ENCODE results near the gene NAPA.
A peak's percentile ranks its signal among the peaks of the same experiment; 100 is the strongest.

Gene NAPA

DNA sequence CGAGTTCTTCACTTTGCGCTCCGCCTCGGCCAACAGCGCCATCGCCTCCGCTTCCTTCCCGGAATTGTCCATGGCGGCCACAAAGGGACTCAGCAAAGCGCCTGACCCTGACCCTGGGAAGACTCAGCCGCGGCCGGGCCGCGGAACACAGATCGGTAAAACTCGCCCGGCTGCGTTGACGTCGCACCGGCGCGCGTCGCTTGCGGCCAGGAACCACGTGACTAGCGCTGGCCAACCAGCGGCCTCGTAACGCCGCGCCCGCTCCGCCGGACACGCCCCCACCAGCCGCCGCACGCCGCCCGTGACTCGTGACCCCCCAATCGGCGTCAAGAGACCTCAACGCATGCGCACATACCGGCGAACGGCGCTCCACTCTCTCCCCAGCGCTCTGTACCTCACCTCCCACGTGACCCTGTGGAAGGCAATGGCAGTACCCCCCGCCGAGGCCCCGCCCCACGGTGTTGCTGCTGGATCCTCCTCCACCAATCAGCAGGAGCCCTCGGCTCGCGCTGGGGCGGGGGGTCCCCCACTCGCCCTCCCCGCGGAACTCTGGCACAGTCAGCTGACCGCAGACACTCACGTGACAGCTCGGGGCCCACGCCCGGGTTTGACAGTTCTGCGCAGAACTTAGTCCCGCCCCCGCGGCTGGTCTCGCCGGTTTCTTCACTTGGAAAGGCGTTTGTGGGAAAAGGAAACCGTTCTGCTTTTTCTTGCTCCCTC, at the start of gene NAPA:
TSS of gene NAPA (minus strand) at position 195 of the 720 bp plus-strand sequence. CDS start at position 72, 123 bp downstream.
- DNase-seq (ENCODE audit: low read depth in 2 of 3, low spot score in 2 of 3) = peak; percentile 99 to 100 (median 99)

- DNase-seq (ENCODE audit: low read depth in 2 of 3, low spot score in 2 of 3) = no peak
These were observed 49.2 kb upstream of the NAPA start for GRCh38 chr19:47564081-47564480.

DNA sequence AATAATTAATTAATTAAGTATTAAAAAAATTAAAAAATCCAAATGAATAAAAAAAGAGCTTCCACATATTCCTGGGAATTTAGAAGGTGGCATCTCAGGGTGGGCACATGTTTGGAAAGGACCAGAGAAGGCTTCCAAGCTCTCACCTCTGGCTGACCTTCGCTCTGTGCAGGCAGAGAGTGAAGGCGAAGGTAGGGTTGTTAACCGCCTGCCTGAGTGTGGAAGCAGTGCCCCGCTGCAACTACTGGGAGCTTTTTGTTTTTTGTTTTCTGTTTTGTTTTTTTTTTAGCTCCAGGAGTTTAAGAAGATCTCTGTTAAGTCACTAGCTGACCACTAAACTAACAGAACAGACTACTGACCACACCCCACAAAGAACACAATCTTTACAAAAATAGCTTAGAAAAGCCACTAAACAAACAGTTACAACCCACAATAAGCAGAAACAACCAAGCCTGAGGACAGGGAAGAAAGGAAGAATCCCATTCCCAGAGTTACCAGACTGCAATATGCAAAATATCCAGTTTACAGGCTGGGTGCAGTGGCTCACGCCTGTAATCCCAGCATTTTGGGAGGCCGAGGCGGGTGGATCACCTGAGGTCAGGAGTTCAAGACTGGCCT, 46.7 kb upstream of the NAPA start:
- DNase-seq (ENCODE audit: low read depth in 2 of 3, low spot score in 2 of 3) = no peak

- DNase-seq (ENCODE audit: low read depth in 2 of 3, low spot score in 2 of 3) = no peak
These were observed 46.1 kb upstream of the NAPA start for GRCh38 chr19:47560999-47561398.

DNA sequence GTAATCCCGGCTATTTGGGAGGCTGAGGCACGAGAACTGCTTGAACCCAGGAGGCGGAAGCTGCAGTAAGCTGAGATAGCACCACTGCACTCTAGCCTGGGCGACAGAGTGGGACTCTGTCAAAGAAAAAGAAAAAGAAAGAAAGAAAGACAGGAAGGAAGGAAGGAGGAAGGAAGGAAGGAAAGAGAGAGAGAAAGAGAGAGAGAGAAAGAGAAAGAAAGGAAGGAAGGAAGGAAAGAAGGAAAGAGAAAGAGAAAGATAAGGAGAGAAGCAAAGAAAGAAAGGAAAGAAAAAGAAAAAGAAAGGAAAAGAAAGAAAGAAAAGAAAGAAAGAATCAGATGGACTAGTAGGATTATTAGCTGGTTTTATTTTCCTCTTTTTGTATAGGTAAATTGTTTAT, 35.3 kb upstream of the NAPA start:
- no peak for DNase-seq (ENCODE audit: low read depth in 2 of 3, low spot score in 2 of 3)

GRCh38 chr19:47549261-47549862, 34.5 kb upstream of the NAPA start:
- DNase-seq (ENCODE audit: low read depth in 2 of 3, low spot score in 2 of 3) = no peak

DNA sequence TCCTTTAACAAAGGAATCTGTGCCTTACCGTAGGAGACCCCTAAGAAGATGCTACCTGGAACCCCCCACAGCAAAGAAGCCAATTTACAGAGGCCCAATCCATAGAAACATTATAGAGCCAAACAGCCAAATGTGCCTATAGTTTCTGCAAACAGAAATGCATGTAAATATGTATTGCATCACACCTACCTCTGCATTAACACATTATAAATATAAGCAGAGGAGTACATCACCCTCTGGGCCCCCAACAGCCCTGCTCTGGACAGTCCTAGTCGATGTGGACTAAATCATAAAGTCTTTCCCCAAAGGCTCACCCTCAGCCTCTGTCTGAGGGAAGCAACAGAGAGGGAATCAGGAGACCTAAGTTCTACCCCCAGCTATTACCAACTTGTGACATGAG, 32.3 kb upstream of the NAPA start:
- DNase-seq (ENCODE audit: low read depth in 2 of 3, low spot score in 2 of 3) = no peak

- no peak for DNase-seq (ENCODE audit: low read depth in 2 of 3, low spot score in 2 of 3)
These were observed 30.4 kb upstream of the NAPA start for GRCh38 chr19:47545061-47545948.

- no peak for DNase-seq (ENCODE audit: low read depth in 2 of 3, low spot score in 2 of 3)
These were observed 29.6 kb upstream of the NAPA start for GRCh38 chr19:47544476-47544875.

DNA sequence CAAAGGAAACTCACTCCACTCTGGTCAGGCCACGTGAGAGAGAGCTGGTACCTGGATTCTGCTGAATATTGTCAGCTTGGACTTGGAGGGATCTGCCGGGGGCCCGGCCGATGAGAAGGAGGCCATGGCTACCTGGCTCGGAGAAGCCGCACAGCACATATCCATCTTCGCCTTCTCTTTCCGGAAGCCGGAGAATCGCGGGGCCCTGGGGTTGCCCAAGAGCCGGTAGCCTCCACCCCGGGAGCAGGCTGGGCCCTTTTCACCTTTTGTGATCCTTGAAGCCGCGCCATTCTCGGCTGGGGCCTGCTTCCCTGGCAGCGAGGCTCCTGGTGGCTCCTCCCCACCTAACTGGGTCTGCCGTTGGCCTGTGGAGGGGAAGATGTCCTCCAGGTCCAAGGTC, 29.2 kb upstream of the NAPA start:
- DNase-seq (ENCODE audit: low read depth in 2 of 3, low spot score in 2 of 3) = no peak

GRCh38 chr19:47542030-47542475, 27.2 kb upstream of the NAPA start:
- no peak for DNase-seq (ENCODE audit: low read depth in 2 of 3, low spot score in 2 of 3)

DNA sequence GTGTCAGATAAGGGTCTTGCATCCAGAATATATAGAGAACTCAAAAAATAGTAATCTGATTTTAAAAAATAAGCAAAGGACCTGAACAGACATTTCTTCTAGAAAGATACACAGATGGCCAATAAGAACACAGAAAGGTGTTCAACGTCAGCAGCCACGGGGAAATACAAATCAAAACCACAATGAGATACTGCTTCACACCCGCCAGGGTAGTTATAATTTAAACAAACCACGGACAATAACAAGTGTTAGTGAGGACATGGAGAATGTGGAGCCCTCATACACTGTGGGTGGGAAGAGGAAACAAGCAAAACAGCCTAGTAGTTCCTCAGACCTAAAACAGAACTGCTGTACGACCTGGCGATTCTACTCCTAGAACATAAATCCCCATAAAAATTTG, 26.7 kb upstream of the NAPA start:
- no peak for DNase-seq (ENCODE audit: low read depth in 2 of 3, low spot score in 2 of 3)

- DNase-seq (ENCODE audit: low read depth in 2 of 3, low spot score in 2 of 3) = no peak
These were observed 25.9 kb upstream of the NAPA start for GRCh38 chr19:47540748-47541147.

DNA sequence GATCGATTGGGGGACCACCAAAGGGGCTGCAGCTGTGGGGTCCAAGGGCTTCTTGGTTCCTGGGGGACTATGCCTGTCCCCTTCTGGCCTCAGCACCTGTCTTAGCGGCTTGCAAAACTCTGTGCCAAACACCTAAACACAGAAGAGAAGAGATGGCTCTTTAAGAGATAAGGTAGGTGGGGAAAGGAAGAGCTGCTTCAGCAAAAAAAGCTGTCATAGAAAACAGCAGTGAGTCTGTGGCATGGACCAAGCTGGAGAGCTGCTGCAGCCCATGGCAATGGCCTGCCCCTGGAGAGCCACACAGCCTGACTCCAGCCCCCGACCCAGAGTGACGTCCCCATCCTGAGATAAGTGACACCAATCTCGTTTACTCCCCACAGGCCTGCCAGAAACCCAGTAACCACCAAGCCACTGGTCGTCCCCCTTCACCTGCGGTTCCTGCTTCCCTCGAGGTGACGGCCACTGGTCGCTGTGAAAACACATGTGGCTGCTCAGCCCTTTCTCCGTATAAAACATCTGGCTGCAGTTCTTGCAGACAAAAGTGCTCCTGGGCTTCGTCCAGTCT, 25.0 kb upstream of the NAPA start:
- no peak for DNase-seq (ENCODE audit: low read depth in 2 of 3, low spot score in 2 of 3)

DNA sequence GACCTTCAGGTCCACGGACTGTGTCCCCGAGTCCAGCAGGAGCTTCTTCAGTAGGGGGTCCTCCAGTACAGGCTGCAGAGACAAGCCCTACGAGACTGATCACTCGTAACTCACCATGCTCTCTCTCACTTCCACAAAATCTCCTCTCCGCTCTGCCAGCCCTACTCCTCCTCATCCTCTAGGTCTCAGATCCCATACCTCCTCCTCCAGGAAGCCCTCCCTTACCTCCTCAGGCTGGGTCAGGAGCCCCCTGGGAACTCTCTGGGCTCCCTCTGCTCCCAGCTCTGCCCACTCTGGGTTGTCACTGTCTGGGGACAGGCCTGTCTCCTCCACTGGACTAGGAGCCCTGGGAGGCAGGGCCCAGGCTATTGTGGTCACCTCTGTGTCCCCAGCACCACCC, 23.9 kb upstream of the NAPA start:
- DNase-seq (ENCODE audit: low read depth in 2 of 3, low spot score in 2 of 3) = no peak

- DNase-seq (ENCODE audit: low read depth in 2 of 3, low spot score in 2 of 3) = no peak
These were observed 22.6 kb upstream of the NAPA start for GRCh38 chr19:47537493-47537892.

GRCh38 chr19:47534628-47535027, 19.8 kb upstream of the NAPA start:
- no peak for DNase-seq (ENCODE audit: low read depth in 2 of 3, low spot score in 2 of 3)

DNA sequence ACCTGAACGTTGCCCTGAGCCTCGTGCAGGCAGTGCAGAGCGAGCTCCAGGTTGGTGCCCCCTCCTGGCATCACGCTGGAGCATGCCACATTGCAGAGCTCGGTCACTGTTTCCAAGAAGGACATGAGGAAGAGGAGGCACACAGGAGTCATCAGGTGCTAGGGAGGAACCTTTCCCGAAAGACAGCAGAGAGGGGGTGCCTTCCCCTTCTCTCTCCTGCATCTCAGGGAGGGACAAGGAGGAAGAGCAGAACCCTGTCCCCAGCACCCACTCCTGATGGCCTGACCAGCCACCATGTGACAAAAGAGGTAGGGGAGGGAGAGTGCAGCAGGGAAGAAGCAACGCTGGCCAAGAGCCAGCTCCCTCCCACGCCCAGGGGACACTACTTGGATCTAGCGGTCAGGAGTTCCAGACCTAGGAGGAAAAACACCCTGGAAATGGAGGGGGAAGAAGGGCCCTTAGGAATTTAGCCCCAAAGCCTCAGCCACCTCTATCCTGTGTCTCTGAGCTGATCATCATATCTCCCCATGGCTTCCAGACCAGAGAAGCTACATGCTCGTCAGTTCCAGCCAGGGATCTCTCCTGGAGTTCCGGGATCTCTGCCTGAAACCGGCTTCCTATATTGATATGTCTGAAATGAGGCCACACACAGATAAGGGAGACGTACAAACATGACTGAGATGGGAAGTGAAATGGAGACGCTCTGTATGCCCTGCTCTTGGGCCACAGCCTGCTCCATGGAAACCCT, 17.0 kb upstream of the NAPA start:
- DNase-seq (ENCODE audit: low read depth in 2 of 3, low spot score in 2 of 3) = no peak

GRCh38 chr19:47529018-47529742, 14.3 kb upstream of the NAPA start:
- no peak for DNase-seq (ENCODE audit: low read depth in 2 of 3, low spot score in 2 of 3)

GRCh38 chr19:47526798-47527197, 11.9 kb upstream of the NAPA start:
- DNase-seq (ENCODE audit: low read depth in 2 of 3, low spot score in 2 of 3) = no peak

Measured in activated CD8-positive, alpha-beta memory T cell treated with anti-CD3 and anti-CD28 coated beads for 48 hours (primary cell).